Stimulated activated CD8-positive, alpha-beta memory T cell treated with anti-CD3 and anti-CD28 coated beads, Interleukin-7, amount 100 ng/mL, for 48 hours (primary cell): ENCODE data around the gene YIPF4.
A peak's percentile ranks its signal among the peaks of the same experiment; 100 is the strongest.
"Not testable (repeated sequence)": the region's sequence is repeated elsewhere in the genome, so short reads cannot be mapped to it uniquely, and the experiment has no call there.

Experiments
- DNase-seq, 2 donors: peaks; one replicate each; pipeline ENCODE4 v3.0.0-alpha.2; 2020; ENCODE audit warnings: low read depth in 1 of 2; ENCODE audit errors: extremely low read depth in 1 of 2

The YIPF4 gene

DNA sequence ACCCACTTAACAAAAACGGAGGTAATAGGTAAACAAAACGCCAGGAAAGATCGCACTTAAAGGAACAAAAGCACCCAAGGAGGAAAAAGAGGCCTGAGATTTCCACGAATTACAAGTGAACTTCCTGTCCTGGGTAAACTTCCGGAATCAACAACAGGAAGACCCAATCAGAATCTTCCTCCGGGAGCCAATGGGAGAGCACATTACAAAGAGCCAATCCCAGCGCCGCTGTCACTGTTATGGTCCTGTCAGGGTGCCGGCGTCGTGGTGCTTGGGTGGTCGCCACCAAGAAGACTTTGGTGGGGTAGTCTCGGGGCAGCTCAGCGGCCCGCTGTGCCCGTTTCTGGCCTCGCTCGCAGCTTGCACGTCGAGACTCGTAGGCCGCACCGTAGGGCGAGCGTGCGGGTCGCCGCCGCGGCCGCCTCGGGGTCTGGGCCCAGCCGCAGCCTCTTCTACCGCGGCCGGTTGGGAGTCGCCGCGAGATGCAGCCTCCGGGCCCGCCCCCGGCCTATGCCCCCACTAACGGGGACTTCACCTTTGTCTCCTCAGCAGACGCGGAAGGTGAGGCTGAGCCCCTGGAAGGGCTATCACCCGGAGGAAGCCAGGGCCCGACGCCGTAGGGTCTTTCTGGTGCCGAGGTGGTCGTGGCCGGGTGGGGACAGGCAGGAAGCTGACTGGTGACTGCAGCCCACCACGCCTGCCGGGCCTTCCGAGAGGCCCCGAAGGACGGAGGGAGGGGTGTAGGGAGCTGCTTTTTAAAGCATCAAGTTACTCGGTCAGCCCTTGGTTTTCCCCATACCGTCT, at the start of gene YIPF4:
YIPF4 (plus strand) TSS at position 231 of the 804 bp plus-strand sequence; CDS start at position 483, 252 bp downstream.
- peak; percentile 69 to 80 for DNase-seq

DNA sequence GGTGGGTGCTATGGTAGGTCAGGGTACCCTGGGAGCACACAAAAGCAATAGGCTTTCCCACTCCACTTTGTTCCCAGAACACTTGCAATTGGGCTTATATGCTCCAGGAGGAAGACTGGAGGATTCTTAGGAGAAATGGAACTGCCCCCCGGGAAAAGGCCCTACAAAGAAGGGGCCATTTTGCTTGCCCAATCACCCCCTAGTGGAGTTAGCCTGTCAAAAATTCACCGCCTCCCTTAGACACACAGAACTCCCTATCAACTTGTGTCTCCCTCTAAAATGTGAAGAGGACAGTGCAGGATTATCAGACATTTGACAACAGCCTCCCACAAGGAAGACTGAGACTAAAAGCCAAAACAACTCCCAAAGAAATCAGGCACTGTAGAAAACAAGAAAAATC, 49.5 kb upstream of the YIPF4 start:
- DNase-seq, result no peak

DNA sequence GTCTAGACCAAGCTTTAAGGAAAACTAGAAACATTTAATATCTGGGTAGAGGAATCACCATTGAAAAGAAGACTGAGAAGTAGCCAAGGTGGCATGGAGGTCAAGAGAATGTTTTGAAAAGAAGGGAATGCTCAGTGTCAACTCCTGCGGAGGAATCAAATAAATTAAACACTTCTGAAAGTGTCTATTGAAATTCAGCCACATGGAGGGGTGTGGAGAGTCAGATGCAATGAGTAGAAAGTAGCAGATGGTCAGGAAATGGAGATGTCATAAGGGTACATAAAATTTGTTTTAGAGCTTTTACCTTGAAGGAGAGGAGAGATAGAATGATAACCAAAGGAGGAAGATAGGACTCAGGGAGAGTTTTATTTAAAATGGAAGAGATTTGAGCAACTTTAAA, 48.1 kb upstream of the YIPF4 start:
- DNase-seq, result no peak

DNA sequence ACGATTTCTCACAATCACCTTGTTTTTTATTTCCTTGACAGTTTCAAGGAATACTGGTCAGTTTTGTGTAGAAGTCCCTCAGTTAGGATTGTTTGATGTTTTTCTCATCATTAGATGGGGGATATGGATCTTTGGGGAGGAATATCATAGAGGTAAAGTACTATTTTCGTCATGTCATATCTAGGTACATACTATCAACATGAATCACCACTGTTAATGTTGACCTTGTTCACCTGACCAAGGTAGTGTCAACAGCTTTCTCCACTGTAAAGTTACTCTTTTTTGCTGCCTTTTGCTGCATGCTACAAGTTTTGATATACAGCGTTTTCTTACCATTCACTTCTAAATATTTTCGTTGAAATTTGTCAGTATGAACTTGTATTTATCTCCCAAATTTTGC, 45.7 kb upstream of the YIPF4 start:
- DNase-seq, result no peak

DNA sequence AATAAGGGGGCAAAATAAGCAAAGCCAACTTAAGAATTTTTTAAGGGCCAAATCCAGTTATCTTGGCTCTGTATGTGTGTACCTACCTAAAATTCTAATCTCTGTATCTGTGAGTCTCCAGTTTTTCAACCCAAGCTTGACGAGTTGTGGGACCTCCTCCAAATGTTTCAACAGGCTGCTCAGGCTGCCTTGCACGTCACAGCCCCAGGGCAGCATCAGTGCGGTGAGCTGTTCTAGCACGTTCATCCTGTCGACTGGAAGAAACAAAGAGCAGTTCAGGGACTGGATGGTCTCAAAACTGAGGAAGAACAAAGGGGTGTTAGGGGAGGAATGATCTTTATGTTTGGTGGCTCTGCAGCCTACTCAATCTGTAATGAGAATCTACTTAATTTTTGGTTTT, 42.4 kb upstream of the YIPF4 start:
- no peak for DNase-seq

DNA sequence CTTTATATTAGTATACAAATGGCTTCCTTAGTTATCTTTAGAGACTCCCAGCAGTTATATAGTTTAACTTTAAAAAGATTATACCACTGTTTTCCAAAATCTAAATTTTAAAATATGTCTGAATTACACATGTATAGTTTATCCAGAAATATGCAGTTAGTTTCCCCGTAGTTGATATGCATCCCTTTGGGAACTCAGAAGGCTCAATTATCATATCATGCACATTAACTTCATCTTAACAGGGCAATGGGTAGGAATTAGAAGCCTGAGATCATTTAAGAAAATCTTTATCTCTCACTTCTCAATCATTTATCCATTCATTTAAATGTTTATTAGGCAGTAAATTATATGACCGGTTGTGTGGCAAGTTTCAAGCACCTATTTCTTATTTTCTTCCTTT, 40.2 kb upstream of the YIPF4 start:
- no peak for DNase-seq

DNA sequence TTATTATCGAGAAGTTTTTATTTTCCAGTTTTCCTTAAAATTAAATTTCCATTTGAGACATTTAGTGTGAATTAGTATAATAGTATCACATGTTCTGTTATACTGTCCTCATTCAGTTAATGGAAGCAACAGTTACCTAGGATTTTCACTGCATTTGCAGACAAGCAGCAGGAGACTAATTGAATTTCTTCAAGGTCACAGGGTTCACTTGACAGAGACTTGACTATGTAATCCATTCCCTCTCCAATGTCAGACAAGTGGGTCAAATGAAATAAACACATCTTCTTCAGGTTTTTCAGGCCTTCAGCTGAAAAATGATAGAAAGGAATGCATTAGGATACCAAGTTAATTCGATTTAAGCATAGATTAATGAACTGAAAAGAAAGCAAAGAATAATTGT, 39.7 kb upstream of the YIPF4 start:
- no peak for DNase-seq

DNA sequence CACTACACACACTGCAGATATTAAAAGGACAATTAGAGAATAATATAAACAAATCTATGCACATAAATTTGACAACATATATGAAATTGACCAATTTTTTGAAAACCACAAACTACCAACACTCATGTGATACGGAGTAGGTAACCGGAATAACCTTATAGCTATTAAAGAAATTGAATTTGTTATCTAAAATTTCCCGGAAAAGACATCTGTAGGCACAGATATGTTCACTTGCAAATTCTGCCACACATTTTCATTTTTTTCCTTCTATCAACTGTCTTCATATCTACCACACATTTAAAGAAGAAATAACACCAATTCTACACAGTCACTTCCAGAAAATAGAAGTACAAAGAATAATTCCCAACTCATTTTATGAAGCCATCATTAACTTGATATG, 35.4 kb upstream of the YIPF4 start:
- no peak for DNase-seq

DNA sequence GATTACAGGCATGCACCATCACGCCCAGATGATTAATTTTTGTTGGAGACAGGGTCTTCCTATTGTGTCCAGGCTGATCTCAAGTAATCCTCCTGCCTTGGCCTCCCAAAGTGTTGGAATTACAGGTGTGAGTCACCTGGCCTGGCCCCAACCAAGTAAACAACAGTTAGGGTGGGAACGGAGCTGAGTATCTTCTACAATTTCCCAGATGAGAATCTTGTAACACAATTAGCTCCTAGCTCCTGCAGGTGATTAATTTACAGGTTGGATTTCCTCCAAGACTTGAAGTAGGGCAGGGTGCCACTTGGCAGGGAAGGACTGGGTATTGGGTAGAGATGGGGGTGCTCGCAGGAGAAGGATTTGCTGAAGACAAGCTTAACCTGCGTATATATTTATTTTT, 30.8 kb upstream of the YIPF4 start:
- no peak for DNase-seq

DNA sequence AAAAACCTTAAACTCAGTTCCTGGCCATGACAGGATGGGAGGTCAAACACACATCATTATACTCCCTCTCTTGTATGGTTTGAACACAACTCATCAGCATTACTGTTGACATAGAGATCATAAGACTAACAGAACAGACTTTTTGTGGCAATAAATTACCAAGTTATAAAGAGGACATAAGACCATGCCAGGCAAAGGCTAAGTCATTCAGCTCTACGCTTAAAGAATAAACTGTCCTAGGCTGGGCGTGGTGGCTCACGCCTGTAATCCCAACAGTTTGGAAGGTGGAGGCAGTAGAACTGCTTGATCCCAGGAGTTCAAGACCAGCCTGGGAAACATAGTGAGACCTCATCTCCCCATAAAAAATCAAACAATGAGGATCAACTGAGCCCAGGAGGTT, 29.4 kb upstream of the YIPF4 start:
- no peak for DNase-seq

DNA sequence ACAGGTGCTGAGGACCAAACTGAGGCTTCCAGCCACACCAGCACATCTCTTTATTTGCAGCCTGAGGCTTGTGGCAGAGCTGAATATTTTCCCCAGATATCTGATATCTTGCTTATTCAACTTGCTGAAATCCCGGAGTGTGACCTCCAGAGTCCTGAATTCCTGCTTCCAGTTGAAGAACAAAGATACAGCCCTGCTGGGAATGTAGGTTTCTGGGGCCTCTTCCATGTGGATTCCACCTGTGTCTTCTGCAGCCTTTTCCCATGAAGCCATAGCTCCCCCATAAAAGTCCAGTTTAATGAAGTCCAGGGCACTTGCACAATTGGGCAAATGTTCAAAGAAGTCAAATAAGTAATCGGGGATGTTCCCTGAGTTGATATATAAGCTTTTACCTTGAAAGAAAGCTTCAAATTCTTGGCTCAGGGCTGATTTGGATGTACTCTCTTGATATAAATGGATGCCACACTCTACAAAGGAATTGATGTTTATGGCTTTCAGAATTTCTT, 27.9 kb upstream of the YIPF4 start:
- no peak for DNase-seq

DNA sequence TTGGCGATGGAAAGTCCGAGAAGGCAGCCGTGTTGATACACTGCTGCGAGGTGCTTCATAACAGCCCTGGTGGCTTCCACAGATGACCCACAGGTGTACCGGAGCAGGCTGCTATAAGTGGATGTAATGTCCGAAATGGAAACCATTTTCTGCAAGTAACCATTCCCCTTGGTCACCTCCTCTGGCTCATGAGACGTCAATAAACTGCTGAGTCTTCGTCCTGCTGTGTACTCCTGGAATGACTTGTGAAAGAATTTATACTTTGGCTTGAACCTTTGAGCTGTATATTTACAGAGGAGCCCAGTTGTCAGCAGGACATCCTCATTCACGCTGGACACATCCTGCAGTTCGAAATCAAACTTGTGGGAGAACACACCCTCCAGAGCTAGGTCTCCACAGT, 27.4 kb upstream of the YIPF4 start:
- no peak for DNase-seq

DNA sequence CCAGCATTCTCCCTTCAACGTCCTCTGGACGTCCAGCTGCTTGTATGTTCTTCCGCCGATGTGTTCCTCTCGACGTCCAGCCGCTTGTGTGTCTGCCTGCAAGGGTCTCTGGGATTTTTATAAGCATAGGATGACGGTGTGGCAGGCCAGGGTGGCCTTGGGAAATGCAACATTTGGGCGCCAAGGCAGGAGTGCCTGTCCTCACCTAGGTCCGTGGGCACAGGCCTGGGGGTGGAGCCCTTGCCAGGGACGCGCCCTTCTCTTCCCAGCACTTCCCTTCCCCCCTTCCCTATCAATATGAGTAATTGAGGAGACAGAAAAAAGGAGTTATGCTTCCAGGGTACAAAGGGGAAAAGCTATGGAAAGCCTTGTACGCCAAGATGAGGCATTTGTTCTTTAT, 19.5 kb upstream of the YIPF4 start:
- DNase-seq, result no peak

DNA sequence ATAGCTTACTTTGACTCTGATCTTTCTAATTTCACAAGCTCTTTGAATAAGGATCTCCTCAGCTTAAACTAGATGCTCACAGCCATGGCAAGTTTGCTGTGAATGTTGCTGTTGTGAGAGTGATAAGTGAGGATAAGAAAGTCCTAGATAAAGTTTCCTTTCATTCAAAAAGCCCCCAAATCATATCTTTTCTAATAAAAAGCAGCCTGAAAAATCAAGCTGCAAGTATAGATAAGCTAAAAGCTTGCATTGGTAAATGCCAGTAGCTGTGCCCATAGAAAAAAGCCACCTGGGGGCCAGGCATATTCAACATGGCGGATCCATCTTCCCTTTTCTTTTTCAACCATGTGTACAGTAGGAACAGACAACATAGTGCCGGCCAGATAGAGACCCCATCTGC, 17.3 kb upstream of the YIPF4 start:
- no peak for DNase-seq

DNA sequence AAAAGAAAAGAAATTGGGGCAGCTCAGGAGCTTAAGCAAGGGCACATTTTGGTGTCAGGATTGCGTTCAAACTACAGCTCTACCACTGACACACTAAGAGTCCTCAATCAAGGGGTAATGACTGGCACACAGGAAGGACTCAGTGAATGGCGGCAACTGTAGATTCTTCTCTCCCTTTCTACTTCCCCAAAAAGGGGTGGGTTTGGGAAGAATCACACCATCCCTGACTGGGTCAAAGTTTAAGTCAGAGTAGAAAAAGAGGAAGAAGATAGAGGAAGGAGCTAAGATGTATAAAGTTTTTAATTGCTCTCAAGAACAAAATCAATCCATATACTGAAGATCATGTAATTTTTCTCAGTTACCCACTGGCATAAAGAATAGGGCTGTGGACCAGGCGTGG, 15.6 kb upstream of the YIPF4 start:
- no peak for DNase-seq

DNA sequence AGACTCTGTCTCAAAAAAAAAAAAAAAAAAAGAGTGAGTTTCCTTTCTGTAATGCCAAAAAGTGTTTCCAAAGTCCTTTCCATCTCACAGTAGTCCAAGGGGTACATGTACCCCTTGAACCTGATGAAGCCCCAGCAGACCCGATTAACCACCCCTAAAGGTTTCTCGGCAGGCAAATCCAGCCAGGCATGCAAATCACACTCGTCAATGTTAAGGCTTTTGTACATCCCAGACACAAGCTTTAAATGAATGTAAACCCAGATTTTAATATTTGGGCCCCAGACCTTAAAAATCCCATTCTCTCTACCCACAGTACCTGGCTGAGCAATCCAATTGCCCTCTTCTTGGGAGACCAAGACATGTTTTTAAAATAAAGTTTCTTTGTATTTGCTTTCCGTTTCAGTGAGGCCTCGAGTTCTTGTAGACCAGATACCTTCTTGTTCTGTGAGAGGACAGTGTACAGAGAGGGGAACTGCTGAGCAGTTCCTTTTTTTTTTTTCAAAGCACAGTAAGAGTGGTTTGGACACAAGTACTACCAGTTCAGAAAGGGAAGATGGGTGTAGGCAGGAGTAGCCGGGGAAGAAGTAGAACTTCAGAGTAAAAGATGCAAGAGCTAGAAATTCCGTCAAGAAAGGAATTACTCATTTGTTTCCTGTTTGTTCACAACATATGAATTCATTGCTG, 13.1 kb upstream of the YIPF4 start, which contains the start of gene NLRC4:
NLRC4 (minus strand) TSS at position 465 of the 684 bp plus-strand sequence. CDS start 8,111 bp downstream, outside the sequence.
- no peak for DNase-seq

DNA sequence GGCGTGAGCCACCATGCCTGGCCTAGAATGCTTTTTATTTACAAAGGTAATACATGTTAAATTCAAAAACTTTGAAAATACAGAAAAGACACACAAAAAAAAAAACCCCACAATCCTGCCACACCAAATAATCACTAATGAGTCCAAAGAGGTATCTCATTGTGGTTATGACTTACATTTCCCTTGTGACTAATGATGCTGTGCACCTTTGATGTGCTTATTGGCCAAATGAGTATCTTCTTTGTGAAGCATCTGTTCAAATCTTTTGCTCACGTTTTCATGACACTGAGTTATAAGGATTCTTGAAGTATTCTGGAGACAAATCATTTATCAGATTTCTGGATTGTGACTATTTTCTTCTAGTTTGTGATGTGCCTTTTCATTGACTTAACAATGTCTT, 6.6 kb upstream of the YIPF4 start:
- DNase-seq, result no peak

DNA sequence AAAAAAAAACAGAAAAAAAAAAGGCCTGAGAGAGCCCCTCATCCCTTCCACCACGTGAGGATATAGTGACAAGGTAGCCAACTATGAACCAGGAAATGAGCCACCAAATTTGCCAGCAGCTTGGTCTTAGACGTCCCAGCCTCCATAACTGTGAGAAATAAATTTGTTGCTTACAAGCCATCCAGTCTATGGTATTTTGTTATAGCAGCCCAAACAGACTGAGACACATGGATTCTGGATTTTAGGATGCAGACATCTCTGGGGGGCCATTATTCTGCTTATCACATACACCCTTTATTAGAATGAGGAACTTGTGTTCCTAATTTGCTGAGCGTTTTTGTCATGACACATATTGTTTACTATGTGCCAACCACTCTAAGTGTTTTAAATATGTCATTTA, 5.4 kb upstream of the YIPF4 start:
- no peak for DNase-seq

DNA sequence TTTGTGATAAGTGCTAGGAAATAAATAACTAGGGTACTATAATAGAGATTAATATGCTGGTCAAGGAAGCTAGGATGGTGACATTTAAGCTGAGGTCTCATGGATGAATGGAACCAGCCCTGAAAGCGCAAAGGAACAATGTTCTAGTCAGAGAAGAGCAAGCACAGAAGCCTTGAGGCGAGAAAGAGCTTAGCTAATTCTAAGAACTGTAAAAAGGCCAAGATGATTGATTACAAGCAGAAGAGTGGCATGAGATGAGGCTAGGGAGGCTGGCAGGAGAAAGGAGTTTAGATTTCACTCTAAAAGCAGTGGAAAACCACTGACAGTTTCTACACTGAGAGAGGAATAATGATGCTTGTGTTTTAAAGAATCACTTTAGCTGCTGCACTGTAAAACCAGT, 3.4 kb upstream of the YIPF4 start:
- DNase-seq, result no peak

DNA sequence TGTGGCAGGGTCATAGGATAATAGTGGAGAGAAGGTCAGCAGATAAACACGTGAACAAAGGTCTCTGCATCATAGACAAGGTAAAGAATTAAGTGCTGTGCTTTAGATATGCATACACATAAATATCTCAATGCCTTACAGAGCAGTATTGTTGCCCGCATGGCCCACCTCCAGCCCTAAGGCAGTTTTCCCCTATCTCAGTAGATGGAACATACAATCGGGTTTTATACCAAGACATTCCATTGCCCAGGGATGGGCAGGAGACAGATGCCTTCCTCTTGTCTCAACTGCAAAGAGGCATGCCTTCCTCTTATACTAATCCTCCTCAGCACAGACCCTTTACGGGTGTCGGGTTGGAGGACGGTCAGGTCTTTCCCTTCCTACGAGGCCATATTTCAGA, 1.9 kb upstream of the YIPF4 start:
- DNase-seq, result not testable (repeated sequence)

DNA sequence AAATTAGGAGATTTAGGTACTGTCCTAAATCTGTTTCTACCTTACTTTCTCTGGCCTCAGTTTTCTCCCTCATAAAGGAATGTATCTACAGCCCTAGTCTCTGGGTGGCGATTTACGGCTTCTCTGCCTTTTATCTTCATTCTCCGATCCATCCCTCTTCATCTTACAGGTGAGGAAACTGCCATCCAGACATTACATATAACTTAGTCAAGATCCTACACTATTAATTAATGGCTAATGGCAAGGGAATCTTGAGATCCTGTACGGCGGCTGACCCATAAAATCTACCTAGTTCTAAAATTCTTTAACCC, 386 bp upstream of the YIPF4 start:
- DNase-seq, result no peak

DNA sequence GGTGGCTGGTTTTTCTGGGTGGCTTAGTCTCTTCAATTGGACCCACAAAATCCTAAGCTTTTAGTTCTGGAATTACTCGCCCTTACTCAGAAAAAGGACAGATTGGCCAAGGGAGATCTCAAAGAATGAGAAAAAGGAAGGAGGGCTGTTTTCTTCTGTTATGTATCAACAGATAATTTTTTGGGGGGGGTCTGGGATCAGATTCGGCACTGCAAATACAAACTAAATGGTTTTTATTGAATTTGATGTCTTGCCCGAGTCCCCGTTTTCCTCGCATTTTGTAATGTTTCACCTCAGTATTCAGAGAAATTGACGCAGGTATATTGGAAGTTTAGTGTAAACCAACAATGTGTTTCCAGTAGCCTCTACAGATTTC, 762 bp downstream of the YIPF4 start:
- DNase-seq, result no peak
